Raji (cell line): ENCODE measurements around the gene MAGEB5.

ENCODE experiments used
- POLR2A ChIP-seq: IDR thresholded peaks from 2 replicates; pipeline ENCODE4 v1.6.1; 2011; ENCODE audit warnings: low read depth, low read length, control low read depth; ENCODE audit not compliant: insufficient read depth

Gene MAGEB5

GRCh38 chrX:26215869-26216268 lies at the start of gene MAGEB5:
Gene MAGEB5 (plus strand): TSS chrX:26216169. CDS start chrX:26217302, 1,133 bp downstream.
- no peak for TF ChIP-seq POLR2A

- no peak for TF ChIP-seq POLR2A
Observed at GRCh38 chrX:26192204-26192603, 23.8 kb upstream of the MAGEB5 start, which contains the start of gene MAGEB6. Gene MAGEB6 (plus strand): TSS chrX:26192440. CDS start chrX:26193847, 1,407 bp downstream.

GRCh38 chrX:26203561-26203960 lies 12.4 kb upstream of the MAGEB5 start:
- TF ChIP-seq POLR2A = no peak

- no peak for TF ChIP-seq POLR2A
Observed at GRCh38 chrX:26208012-26208411, 8.0 kb upstream of the MAGEB5 start.

- TF ChIP-seq POLR2A = no peak
Observed at GRCh38 chrX:26219351-26219750, 3.4 kb downstream of the MAGEB5 start.

GRCh38 chrX:26234177-26234576 lies 18.2 kb downstream of the MAGEB5 start:
- no peak for TF ChIP-seq POLR2A

GRCh38 chrX:26253526-26253925 lies 37.6 kb downstream of the MAGEB5 start:
- TF ChIP-seq POLR2A = no peak

GRCh38 chrX:26254436-26254835 lies 38.5 kb downstream of the MAGEB5 start:
- no peak for TF ChIP-seq POLR2A

- TF ChIP-seq POLR2A = no peak
Observed at GRCh38 chrX:26262121-26262523, 46.2 kb downstream of the MAGEB5 start.
